ENCODE results near the gene NEURL4.

DNA sequence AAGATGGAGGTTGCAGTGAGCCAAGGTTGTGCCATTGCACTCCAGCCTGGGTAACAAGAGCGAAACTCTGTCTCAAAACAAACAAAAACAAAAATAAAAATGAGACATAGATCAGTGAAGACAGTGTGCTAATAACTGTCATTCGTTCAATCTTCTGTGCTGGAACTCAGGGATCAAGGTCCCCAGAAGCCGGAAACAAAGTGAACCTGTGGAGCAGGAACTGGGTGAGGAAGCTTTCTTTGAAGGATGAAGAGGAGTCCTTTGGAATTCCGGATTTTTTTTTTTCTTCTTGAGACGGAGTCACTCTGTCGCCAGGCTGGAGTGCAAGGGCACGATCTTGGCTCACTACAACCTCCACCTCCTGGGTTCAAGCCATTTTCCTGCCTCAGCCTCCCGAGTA, 49.7 kb downstream of the NEURL4 start:
- TF ChIP-seq POLR2A (IDR thresholded peaks at IDR 0.05; ENCODE audit: extremely low read depth, insufficient read length) (no peak), MYC (IDR thresholded peaks at IDR 0.05; ENCODE audit: low read depth, low read length) (no peak)
- TF ChIP-seq, protein P1, sequence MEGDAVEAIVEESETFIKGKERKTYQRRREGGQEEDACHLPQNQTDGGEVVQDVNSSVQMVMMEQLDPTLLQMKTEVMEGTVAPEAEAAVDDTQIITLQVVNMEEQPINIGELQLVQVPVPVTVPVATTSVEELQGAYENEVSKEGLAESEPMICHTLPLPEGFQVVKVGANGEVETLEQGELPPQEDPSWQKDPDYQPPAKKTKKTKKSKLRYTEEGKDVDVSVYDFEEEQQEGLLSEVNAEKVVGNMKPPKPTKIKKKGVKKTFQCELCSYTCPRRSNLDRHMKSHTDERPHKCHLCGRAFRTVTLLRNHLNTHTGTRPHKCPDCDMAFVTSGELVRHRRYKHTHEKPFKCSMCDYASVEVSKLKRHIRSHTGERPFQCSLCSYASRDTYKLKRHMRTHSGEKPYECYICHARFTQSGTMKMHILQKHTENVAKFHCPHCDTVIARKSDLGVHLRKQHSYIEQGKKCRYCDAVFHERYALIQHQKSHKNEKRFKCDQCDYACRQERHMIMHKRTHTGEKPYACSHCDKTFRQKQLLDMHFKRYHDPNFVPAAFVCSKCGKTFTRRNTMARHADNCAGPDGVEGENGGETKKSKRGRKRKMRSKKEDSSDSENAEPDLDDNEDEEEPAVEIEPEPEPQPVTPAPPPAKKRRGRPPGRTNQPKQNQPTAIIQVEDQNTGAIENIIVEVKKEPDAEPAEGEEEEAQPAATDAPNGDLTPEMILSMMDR (IDR thresholded peaks at IDR 0.05; ENCODE audit: low read depth, low read length), result no peak
- TF ChIP-seq, protein P2, sequence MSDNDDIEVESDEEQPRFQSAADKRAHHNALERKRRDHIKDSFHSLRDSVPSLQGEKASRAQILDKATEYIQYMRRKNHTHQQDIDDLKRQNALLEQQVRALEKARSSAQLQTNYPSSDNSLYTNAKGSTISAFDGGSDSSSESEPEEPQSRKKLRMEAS (IDR thresholded peaks at IDR 0.05; ENCODE audit: low read depth, low read length), result no peak

All from NB4 (cell line).